Measurements from ENCODE around the gene NAALADL1. TPM values are rescaled to one million over a fixed set of nuclear protein-coding genes. Genes with fewer than 3 reads are reported as not detected.

NAALADL1 gene
- total and polyA plus RNA-seq, 8 donors: 8.5 to 20.7 (median 13.7) TPM

GRCh38 chr11:65083134-65083833, 24.9 kb upstream of the NAALADL1 start:
- ATAC-seq (no peak), DNase-seq (no peak)
- no peaks in the 10 kb centered on the region for H3K9me3 ChIP-seq
- H3K36me3 ChIP-seq: peaks cover 0 to 33% of the 10 kb centered on the region in 2 donors
- H3K4me3 ChIP-seq: peak overlapping the region; percentile 79 to 85
- no peak for TF ChIP-seq CTCF (IDR thresholded peaks at IDR 0.05)
- intact Hi-C loops (cut with DNase I): no loop called here
- peaks cover 9 to 27% of the 10 kb centered on the region in 2 donors for H3K4me1 ChIP-seq
- no peaks in the 10 kb centered on the region for H3K27me3 ChIP-seq
- peak overlapping the region in 1 of 2 donors; percentile 90 for H3K27ac ChIP-seq

GRCh38 chr11:65078786-65079342, 20.5 kb upstream of the NAALADL1 start:
- H3K36me3 ChIP-seq: no peaks in the 10 kb centered on the region
- no peak overlapping the region for H3K27ac ChIP-seq
- no peak for TF ChIP-seq CTCF (IDR thresholded peaks at IDR 0.05)
- H3K4me3 ChIP-seq: no peak overlapping the region
- no peak for ATAC-seq
- intact Hi-C loops (cut with DNase I): no loop called here
- H3K9me3 ChIP-seq: no peaks in the 10 kb centered on the region
- DNase-seq: no peak
- no peaks in the 10 kb centered on the region for H3K27me3 ChIP-seq
- peaks cover 0 to 9% of the 10 kb centered on the region in 2 donors for H3K4me1 ChIP-seq

GRCh38 chr11:65078151-65078550, 19.8 kb upstream of the NAALADL1 start:
- DNase-seq (peak in 1 of 4 donors; percentile 7), ATAC-seq (peak; percentile 91)
- intact Hi-C loops (cut with DNase I): no loop called here
- Histone ChIP-seq H3K27me3 (no peaks in the 10 kb centered on the region), H3K36me3 (no peaks in the 10 kb centered on the region), H3K27ac (no peak overlapping the region), H3K9me3 (no peaks in the 10 kb centered on the region), H3K4me3 (no peak overlapping the region), H3K4me1 (peaks cover 0 to 2% of the 10 kb centered on the region in 2 donors)
- TF ChIP-seq CTCF (IDR thresholded peaks at IDR 0.05): peak; percentile 50 to 77

- no peak overlapping the region for H3K4me3 ChIP-seq
- H3K4me1 ChIP-seq: no peaks in the 10 kb centered on the region
- H3K27me3 ChIP-seq: no peaks in the 10 kb centered on the region
- H3K36me3 ChIP-seq: no peaks in the 10 kb centered on the region
- no peak for DNase-seq
- H3K9me3 ChIP-seq: no peaks in the 10 kb centered on the region
- no peak for TF ChIP-seq CTCF (IDR thresholded peaks at IDR 0.05)
- ATAC-seq: no peak
- no peak overlapping the region for H3K27ac ChIP-seq
- intact Hi-C loops (cut with DNase I): no loop called here
Observed at GRCh38 chr11:65077451-65077850, 19.1 kb upstream of the NAALADL1 start.

- no peak for TF ChIP-seq CTCF (IDR thresholded peaks at IDR 0.05)
- ATAC-seq: no peak
- intact Hi-C loops (cut with DNase I): no loop called here
Observed at GRCh38 chr11:65072631-65072966, 14.2 kb upstream of the NAALADL1 start.

More at GRCh38 chr11:65072631-65072966, 14.2 kb upstream of the NAALADL1 start:
- Histone ChIP-seq H3K4me3 (no peak overlapping the region), H3K4me1 (no peaks in the 10 kb centered on the region), H3K9me3 (no peaks in the 10 kb centered on the region), H3K27ac (no peak overlapping the region), H3K36me3 (no peaks in the 10 kb centered on the region), H3K27me3 (no peaks in the 10 kb centered on the region)
- no peak for DNase-seq
